Rectal smooth muscle tissue (tissue), 1 donor: ENCODE data around the gene PIGO.

Experiments
- H3K27ac ChIP-seq: one replicate; pipeline ENCODE4 v1.7.0; 2013; ENCODE audit warnings: low read depth, low read length, inconsistent platforms
- H3K27me3 ChIP-seq: one replicate; pipeline ENCODE4 v1.7.0; 2013; ENCODE audit warnings: low read length; ENCODE audit not compliant: control insufficient read depth, insufficient read depth
- H3K36me3 ChIP-seq: one replicate; pipeline ENCODE4 v1.7.0; 2013; ENCODE audit warnings: low read length; ENCODE audit not compliant: control insufficient read depth, insufficient read depth
- H3K4me1 ChIP-seq: one replicate; pipeline ENCODE4 v1.7.0; 2013; ENCODE audit warnings: low read length; ENCODE audit not compliant: control insufficient read depth, insufficient read depth
- H3K4me3 ChIP-seq: one replicate; pipeline ENCODE4 v1.7.0; 2013; ENCODE audit warnings: low read length
- H3K9ac ChIP-seq: one replicate; pipeline ENCODE4 v1.7.0; 2013; ENCODE audit warnings: low read length

Gene PIGO

GRCh38 chr9:35102769-35103659 lies 6.6 kb upstream of the PIGO start, which contains the start of gene STOML2:
Gene STOML2, minus strand, starts transcription at chr9:35103131. Its CDS starts 37 bp downstream, at chr9:35103094.
- H3K27me3 ChIP-seq = no peaks in the 10 kb centered on the region
- peak within 1 kb of the TSS; percentile 85 for H3K27ac ChIP-seq
- peaks cover 30% of the 10 kb centered on the region for H3K36me3 ChIP-seq
- H3K9ac ChIP-seq = peak within 1 kb of the TSS; percentile 90
- H3K4me3 ChIP-seq = peak within 1 kb of the TSS; percentile 86
- peaks cover 11% of the 10 kb centered on the region for H3K4me1 ChIP-seq

- H3K27me3 ChIP-seq = no peaks in the 10 kb centered on the region
- H3K4me1 ChIP-seq = peaks cover 11% of the 10 kb centered on the region
- peaks cover 30% of the 10 kb centered on the region for H3K36me3 ChIP-seq
- peak overlapping the region; percentile 85 for H3K27ac ChIP-seq
- peak overlapping the region; percentile 90 for H3K9ac ChIP-seq
- peak overlapping the region; percentile 86 for H3K4me3 ChIP-seq
Measured at GRCh38 chr9:35102465-35102768, 6.0 kb upstream of the PIGO start.

- no peak overlapping the region for H3K9ac ChIP-seq
- H3K4me3 ChIP-seq = no peak overlapping the region
- H3K27me3 ChIP-seq = no peaks in the 10 kb centered on the region
- no peak overlapping the region for H3K27ac ChIP-seq
- peaks cover 9% of the 10 kb centered on the region for H3K4me1 ChIP-seq
- peaks cover 20% of the 10 kb centered on the region for H3K36me3 ChIP-seq
Measured at GRCh38 chr9:35097573-35097972, 1.2 kb upstream of the PIGO start.

GRCh38 chr9:35091536-35091935 lies 4.9 kb downstream of the PIGO start:
- peaks cover 36% of the 10 kb centered on the region for H3K36me3 ChIP-seq

GRCh38 chr9:35089434-35089833 lies 7.0 kb downstream of the PIGO start:
- Histone ChIP-seq H3K36me3 (peaks cover 36% of the 10 kb centered on the region), H3K4me3 (no peak overlapping the region), H3K27me3 (no peaks in the 10 kb centered on the region), H3K27ac (no peak overlapping the region), H3K9ac (no peak overlapping the region), H3K4me1 (no peaks in the 10 kb centered on the region)

More at GRCh38 chr9:35091536-35091935, 4.9 kb downstream of the PIGO start:
- Histone ChIP-seq H3K4me3 (no peak overlapping the region), H3K4me1 (no peaks in the 10 kb centered on the region), H3K9ac (no peak overlapping the region), H3K27me3 (no peaks in the 10 kb centered on the region), H3K27ac (no peak overlapping the region)

GRCh38 chr9:35085078-35085477 lies 11.3 kb downstream of the PIGO start:
- Histone ChIP-seq H3K4me1 (no peaks in the 10 kb centered on the region), H3K4me3 (no peak overlapping the region), H3K27me3 (no peaks in the 10 kb centered on the region), H3K36me3 (peaks cover 21% of the 10 kb centered on the region), H3K27ac (no peak overlapping the region), H3K9ac (no peak overlapping the region)

- Histone ChIP-seq H3K4me1 (peaks cover 7% of the 10 kb centered on the region), H3K27me3 (no peaks in the 10 kb centered on the region), H3K36me3 (peaks cover 2% of the 10 kb centered on the region), H3K4me3 (peak within 1 kb of the TSS; percentile 90), H3K9ac (peak within 1 kb of the TSS; percentile 16), H3K27ac (peak within 1 kb of the TSS; percentile 59)
Measured at GRCh38 chr9:35079426-35080341, 16.7 kb downstream of the PIGO start, which contains the start of gene FANCG. Gene FANCG, minus strand, starts transcription at chr9:35079942. Its CDS starts 418 bp downstream, at chr9:35079524.

- Histone ChIP-seq H3K36me3 (peaks cover 2% of the 10 kb centered on the region), H3K4me1 (peaks cover 7% of the 10 kb centered on the region), H3K27ac (peak overlapping the region; percentile 59), H3K27me3 (no peaks in the 10 kb centered on the region), H3K4me3 (peak overlapping the region; percentile 90), H3K9ac (peak overlapping the region; percentile 12)
Measured at GRCh38 chr9:35079041-35079425, 17.4 kb downstream of the PIGO start.

GRCh38 chr9:35078066-35078465 lies 18.3 kb downstream of the PIGO start:
- Histone ChIP-seq H3K4me1 (peaks cover 7% of the 10 kb centered on the region), H3K4me3 (no peak overlapping the region), H3K27ac (no peak overlapping the region), H3K27me3 (no peaks in the 10 kb centered on the region), H3K36me3 (peaks cover 2% of the 10 kb centered on the region), H3K9ac (no peak overlapping the region)

- Histone ChIP-seq H3K27ac (no peak overlapping the region), H3K27me3 (no peaks in the 10 kb centered on the region), H3K4me3 (no peak overlapping the region), H3K9ac (no peak overlapping the region), H3K4me1 (peaks cover 7% of the 10 kb centered on the region), H3K36me3 (peaks cover 2% of the 10 kb centered on the region)
Measured at GRCh38 chr9:35076848-35077247, 19.5 kb downstream of the PIGO start.

- H3K4me3 ChIP-seq = no peak overlapping the region
- H3K36me3 ChIP-seq = peaks cover 2% of the 10 kb centered on the region
- peaks cover 15% of the 10 kb centered on the region for H3K4me1 ChIP-seq
- H3K9ac ChIP-seq = no peak overlapping the region
- no peak overlapping the region for H3K27ac ChIP-seq
- no peaks in the 10 kb centered on the region for H3K27me3 ChIP-seq
Measured at GRCh38 chr9:35075358-35075757, 21.0 kb downstream of the PIGO start.

- Histone ChIP-seq H3K27me3 (no peaks in the 10 kb centered on the region), H3K4me3 (no peak overlapping the region), H3K4me1 (peaks cover 18% of the 10 kb centered on the region), H3K36me3 (peaks cover 2% of the 10 kb centered on the region), H3K27ac (no peak overlapping the region), H3K9ac (no peak overlapping the region)
Measured at GRCh38 chr9:35074791-35075190, 21.6 kb downstream of the PIGO start.
